GM18519 (cell line): ENCODE data around the gene SCRG1.

Experiments
- ATAC-seq: cut with Tn5 transposase; IDR thresholded peaks from one replicate; pipeline ENCODE4 v1.9.1; 2021; ENCODE audit warnings: mild to moderate bottlenecking, moderate library complexity; ENCODE audit not compliant: unreplicated experiment, low FRiP score

Gene SCRG1

GRCh38 chr4:173413036-173413435 lies 14.1 kb upstream of the SCRG1 start:
- ATAC-seq, result no peak

GRCh38 chr4:173411106-173411693 lies 12.3 kb upstream of the SCRG1 start:
- ATAC-seq, result no peak

- ATAC-seq, result no peak
Observed at GRCh38 chr4:173410079-173410478, 11.2 kb upstream of the SCRG1 start.

- ATAC-seq, result peak; percentile 73
Observed at GRCh38 chr4:173405840-173406606, 7.1 kb upstream of the SCRG1 start.

GRCh38 chr4:173404296-173404865 lies 5.5 kb upstream of the SCRG1 start:
- no peak for ATAC-seq

GRCh38 chr4:173403051-173403450 lies 4.1 kb upstream of the SCRG1 start:
- no peak for ATAC-seq

GRCh38 chr4:173401063-173401462 lies 2.1 kb upstream of the SCRG1 start:
- ATAC-seq, result no peak

- ATAC-seq, result no peak
Observed at GRCh38 chr4:173398220-173398619, 696 bp downstream of the SCRG1 start.

- no peak for ATAC-seq
Observed at GRCh38 chr4:173397604-173398003, 1.3 kb downstream of the SCRG1 start.

- no peak for ATAC-seq
Observed at GRCh38 chr4:173391701-173392100, 7.2 kb downstream of the SCRG1 start.

GRCh38 chr4:173386751-173387150 lies 12.2 kb downstream of the SCRG1 start:
- ATAC-seq, result no peak

- no peak for ATAC-seq
Observed at GRCh38 chr4:173382349-173382748, 16.6 kb downstream of the SCRG1 start.

GRCh38 chr4:173381610-173382009 lies 17.3 kb downstream of the SCRG1 start:
- ATAC-seq, result no peak

- ATAC-seq, result no peak
Observed at GRCh38 chr4:173380987-173381386, 17.9 kb downstream of the SCRG1 start.

- no peak for ATAC-seq
Observed at GRCh38 chr4:173379929-173380328, 19.0 kb downstream of the SCRG1 start.

- no peak for ATAC-seq
Observed at GRCh38 chr4:173374588-173374987, 24.3 kb downstream of the SCRG1 start.

GRCh38 chr4:173371292-173372192 lies 27.4 kb downstream of the SCRG1 start:
- ATAC-seq, result peak; percentile 8

GRCh38 chr4:173370477-173371291 lies 28.2 kb downstream of the SCRG1 start, which contains the start of gene SAP30:
Gene SAP30, plus strand, starts transcription at chr4:173370954. Its CDS starts 229 bp downstream, at chr4:173371183.
- ATAC-seq, result peak; percentile 49

GRCh38 chr4:173370130-173370476 lies 28.8 kb downstream of the SCRG1 start:
- ATAC-seq, result no peak

- ATAC-seq, result no peak
Observed at GRCh38 chr4:173367946-173368345, 31.0 kb downstream of the SCRG1 start.
